ENCODE data around the gene GNG13.

- TF ChIP-seq CTCF (conservative IDR thresholded peaks at IDR 0.05) (no peak), ZFX (IDR thresholded peaks at IDR 0.05) (no peak)
Measured at GRCh38 chr16:749010-749409, 51.5 kb downstream of the GNG13 start.

Data from C4-2B (cell line).